ENCODE measurements around the gene EFR3B.
"Not testable (repeated sequence)": the region's sequence is repeated elsewhere in the genome, so short reads cannot be mapped to it uniquely, and the experiment has no call there.

Gene EFR3B

DNA sequence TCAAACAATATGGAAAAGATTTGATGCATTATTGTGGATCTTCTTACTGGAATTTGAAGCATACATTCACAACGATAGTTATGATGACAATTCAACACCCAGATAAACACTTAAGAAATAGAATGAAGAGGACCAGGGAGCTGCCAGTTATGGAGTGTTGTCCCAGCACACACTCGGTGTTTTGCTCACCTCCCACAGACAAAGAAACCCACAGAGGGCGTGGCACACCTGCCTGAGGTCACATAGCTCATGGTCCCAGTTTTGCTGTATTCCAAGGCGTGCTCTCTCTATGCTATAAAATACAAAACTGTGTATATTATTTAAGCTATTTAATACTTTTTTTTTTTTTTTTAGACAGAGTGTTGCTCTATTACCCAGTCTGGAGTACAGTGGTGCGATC lies 31.1 kb downstream of the EFR3B start:
- DNase-seq (ENCODE audit: low read depth in 2 of 2): no peak

DNA sequence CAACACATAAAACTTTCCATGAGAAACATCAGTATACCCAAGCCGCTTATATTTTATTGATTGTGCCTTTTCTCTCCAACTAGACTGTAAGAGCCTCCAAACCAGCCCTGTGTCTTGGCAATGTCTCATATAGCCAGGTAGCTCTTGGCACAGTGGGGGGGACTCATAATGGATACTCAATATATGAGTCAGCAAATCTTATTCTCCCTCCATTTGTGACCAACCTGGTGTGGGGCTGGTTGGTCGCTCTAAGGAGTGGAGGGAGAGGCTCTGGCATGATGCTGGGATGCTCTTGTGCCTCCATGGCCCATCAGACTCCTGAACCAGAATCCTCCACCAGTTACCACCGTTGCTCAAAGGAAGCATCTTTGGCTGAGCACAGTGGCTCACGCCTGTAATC lies 32.0 kb downstream of the EFR3B start:
- no peak for DNase-seq (ENCODE audit: low read depth in 2 of 2)

DNA sequence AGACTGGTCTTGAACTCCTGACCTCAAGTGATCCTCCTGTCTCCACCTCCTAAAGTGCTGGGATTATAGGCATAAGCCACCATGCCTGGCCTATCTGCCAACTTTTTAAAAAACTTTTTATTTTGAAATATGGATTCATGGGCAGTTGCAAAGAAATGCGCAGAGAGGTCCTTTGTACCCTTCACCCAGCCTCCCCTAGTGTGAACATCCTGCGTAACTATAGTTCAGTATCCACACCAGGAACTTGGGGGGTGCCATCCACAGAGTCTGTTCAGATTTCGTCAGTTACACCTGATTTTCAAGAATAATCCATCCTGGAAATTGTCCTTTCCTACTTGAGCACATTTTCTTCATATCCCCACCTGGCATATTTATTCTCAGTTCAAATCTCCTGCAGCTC lies 33.0 kb downstream of the EFR3B start:
- DNase-seq (ENCODE audit: low read depth in 2 of 2): no peak

DNA sequence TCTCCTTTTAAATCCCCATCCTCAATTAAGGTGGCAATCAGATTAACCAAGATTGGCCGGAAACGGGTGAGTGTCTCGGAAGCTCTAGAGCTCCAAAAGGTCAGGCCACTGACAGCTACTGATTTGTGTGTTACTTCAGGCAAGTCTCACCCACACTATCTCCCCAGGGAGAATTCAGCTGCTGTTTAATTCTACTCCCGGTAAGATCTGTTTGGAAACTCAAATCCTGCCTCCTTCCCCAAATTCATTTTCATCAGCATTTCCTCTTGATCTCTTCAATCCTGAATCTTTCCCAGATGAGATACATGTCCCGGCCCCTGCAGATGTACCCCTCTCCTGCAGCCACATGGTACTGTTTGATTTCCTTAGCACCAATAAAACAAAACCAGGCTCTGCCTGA lies 34.9 kb downstream of the EFR3B start:
- DNase-seq (ENCODE audit: low read depth in 2 of 2): no peak

DNA sequence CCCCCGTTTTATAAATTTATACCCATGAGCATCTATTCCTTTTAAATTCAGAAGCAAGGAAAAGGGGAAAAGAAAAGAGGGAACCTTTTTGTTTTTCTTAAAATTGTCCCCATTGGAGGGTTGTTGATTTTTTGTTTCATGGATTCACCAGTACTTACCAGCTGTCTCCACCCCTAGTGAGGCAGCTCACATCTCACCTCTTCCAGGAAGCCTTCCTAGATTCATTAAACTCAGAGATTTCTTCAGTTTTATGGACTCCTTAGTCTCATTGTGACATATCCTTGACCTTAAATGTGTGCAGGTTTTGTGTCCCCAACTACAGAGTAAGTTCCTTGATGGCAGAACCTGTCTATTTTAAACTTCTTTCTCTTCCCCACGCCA lies 35.9 kb downstream of the EFR3B start:
- DNase-seq (ENCODE audit: low read depth in 2 of 2): no peak

DNA sequence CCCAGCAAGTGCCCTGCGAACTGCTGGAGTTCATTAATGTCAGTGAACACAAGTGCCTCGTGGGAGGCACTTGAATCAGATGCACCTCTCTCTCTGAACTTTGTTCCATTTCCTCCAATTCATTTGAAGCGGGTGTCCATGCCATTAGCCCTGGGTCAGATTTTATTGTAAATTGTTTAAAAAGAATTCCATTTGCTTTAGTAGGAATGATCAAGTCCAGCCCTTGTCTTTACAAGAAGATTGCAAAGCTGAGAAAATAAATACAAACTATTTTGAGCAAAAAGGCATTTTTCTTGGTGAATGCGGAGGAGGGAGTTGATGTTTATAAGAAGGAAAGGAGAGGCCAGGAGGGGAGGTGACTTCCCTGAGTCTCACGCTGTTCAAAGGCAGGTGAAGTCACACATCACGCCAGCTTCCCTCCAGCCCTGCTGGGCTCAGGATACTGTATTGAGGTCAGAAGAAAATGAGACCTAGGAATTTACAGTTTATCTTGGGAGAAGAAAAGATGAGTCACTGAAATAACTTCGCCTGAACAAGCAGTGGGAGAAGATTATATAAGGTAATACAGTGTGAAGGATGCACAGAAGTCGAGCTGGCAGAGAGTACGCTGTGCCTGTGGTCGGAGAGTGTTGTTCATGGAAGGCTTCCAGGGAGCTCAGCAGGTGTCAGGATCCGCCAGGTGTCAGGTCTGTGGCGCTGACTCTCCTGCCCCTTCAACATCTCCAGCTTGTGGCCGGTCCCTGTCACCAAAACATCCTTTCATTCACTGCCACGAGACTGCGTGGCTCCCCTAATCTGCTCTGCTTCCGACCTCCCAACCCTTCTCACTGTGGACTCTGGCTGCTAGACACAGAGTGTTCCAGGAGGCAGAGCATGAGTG lies 36.5 kb downstream of the EFR3B start:
- no peak for DNase-seq (ENCODE audit: low read depth in 2 of 2)

DNA sequence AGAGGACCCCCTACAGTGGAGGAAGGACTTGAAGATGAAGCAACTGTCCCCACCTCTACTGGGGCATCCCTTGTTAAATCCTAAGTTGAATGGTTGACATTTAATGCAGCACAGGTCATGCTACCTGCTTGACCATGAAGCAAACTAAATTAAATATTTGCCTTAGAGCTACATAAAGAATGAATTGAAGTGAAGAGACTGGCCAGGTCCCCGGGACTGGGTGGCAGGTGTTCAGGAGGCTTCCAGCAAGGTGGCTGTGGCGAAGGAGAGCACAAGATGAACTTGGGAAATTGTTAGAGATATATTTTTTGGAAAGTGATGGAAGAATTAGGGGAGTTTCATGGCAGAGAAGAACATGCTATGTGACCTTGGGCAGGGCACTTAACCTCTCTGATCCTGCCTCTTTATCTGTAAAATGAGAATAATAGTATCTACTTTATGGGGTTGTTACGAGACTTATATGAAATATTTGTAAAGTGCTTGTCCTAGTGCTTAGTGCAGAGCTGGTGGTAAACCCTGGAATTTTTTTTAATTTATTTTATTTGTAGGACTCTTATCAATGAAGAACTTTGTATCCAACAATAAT lies 37.3 kb downstream of the EFR3B start:
- DNase-seq (ENCODE audit: low read depth in 2 of 2): no peak

DNA sequence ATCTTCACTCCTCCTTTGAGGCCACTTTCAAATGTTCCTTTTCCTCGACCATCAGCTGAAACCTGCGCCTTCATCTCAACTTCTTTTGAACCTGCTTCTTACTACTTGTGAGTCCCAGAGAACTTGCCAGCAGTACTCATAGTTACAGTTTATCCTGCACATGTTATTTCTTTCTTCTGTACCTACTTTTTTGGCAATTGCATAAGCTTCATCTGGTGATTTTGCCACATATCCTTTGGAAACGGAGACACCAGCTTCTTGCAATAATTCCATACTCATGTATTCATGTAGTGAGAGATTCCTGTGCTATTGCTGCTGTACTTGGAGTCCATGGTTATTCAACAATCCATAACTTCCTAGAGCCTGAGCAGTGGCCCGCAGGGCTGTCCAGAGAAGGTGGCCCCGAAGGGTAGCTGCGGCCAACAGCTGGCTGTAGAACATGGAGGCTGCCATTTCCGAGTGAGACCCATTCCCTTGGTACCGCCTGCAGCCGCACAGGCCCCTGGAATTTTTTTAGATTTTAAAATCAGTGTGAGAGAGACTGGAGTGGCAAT lies 39.4 kb downstream of the EFR3B start:
- no peak for DNase-seq (ENCODE audit: low read depth in 2 of 2)

DNA sequence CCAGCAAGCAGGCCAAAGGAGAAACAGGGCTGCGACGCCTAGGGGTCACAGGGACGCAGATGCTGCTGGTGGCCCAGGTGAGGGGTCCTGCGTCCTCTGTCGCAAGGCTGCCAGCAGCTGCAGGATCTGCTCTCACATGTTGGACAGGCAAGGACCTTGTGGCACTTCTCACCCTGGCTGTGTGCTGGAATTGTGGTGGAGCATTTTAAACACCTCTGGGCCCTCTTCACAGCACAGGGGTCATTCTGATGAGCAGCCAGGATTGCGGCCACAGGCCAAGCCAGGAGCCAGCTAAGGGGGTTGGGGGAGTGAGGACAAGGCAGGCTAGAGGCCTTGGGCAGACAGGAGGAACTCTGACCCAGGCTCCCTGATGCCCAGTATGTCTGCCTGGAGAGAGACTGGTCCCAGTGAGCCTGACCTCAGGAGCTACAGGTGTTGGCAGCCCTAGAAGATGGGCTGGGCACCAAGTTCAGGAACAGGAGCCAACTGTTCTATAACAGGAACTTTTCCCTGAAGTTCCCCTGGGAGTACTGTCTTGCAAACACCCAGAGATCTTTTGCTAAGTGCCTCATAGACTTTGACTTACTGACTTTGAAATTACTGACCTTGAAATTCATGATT lies 40.2 kb downstream of the EFR3B start:
- DNase-seq (ENCODE audit: low read depth in 2 of 2): no peak

DNA sequence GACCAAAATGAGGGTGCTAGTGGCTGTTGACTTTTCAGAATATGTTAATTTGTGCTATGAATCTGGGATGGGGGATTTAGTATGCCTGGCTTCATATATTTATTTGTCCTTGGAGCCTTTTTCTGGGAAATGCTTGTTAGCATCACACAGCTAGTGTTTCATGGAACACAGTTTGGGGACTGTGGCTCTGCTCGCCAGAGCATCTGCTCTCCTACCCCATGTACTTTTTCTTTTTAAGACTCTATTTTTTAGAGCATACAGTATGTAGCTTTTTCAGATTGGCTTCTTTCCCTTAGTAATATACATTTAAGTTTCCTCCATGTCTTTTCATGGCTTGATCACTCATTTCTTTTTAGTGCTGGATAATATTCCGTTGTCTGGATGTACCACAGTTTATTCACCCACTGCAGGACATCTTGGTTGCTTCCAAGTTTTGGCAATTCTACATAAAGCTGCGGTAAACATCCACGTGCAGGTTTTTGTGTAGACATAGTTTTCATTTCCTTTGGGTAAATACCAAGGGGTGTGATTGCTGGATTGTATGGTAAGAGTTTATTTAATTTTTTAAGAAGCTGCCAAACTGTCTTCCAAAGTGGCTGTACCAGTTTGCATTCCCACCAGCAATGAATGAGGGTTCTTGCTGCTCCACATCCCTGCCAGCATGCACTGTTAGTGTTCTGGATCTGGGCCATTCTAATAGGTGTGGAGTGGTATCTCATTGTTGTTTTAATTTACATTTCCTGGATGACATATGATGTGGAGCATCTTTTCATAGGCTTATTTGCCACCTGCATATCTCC lies 44.1 kb downstream of the EFR3B start:
- no peak for DNase-seq (ENCODE audit: low read depth in 2 of 2)

DNA sequence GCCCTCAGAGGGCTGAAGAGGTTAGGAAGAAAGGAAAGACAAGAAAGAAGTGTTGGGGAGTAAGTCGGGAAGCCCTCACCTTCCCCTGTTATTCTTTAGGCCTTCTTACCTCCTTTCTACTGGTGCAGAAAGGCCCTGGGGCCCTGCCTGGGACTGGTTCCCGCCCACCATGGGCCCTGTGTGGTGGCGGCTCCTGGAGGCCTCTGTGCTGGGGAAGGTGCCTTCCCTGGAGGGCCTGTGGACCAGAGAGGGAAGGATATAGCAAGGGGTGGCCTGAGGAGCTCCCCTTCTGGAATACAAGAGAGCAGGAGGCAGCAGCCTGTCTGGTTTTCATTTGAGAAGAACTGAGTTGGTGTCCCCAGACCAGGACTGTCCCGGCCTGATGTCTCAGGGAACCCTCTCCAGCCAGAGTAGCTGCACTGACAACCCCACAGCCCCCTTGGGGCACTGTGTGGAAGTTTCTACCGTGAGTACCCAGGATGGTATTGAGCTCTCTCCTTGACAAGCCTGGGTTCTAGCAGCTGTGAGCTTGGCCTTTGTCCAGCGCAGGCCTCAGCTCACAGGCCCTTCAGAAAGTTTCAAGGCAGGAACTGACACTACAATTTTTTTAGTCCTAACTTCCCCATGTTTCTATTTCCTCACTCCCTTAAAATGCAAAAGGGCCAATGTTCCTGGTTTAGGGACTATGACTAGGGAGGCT lies 47.1 kb downstream of the EFR3B start:
- DNase-seq (ENCODE audit: low read depth in 2 of 2): no peak

DNA sequence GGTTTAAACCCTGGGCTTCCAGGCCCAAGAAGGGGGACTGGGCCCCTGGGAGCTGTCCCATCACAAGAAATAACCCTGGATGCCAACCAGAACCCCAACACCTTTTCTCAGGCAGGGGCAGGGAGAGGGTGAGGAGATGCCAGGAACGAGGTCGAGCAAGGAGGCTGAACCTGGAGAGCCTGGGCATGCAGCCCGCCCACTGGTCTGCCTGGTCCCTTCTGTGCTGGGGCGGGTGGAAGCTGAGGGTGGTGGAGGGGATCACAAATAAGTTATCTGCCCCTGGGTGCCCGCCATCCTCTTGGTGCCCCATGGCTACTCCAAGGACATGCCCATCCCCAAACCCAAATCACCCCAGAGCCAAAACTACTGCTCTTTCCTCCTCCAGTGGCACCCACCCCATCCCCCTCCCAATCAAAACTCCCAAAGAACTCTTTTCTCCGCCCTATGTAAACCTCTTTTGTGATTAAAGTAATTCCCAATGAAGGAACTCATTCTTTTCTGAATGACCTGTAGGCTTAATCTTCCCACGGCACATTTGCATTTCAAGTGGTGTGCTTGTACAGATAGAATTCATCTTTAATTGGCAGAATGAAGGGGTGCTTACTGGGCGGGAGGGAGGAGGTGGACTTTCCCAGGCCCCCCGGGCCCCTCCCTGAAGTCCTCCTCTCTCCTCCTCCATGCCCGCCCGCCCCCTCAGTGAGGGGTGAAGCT lies 47.9 kb downstream of the EFR3B start:
- DNase-seq (ENCODE audit: low read depth in 2 of 2): no peak

DNA sequence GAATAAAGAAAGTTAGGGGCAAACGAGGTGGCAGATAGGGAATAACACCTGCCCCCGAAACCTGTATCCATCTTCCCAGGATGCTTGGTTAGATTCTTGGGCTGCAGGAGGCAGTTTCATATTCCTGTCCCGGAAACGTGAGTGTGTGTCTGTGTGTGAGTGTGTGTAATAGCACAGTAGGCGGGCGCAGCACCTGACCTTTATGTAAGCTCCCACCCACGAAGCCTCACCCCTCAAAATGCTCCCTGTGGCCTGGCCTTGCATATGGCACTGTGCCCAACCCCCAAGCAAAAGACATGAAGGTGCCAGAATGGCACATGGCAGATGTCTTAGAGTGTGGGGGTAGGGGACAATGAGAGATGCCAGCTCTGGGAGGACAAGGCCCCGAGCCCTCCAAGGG lies 48.9 kb downstream of the EFR3B start:
- DNase-seq (ENCODE audit: low read depth in 2 of 2): no peak

DNA sequence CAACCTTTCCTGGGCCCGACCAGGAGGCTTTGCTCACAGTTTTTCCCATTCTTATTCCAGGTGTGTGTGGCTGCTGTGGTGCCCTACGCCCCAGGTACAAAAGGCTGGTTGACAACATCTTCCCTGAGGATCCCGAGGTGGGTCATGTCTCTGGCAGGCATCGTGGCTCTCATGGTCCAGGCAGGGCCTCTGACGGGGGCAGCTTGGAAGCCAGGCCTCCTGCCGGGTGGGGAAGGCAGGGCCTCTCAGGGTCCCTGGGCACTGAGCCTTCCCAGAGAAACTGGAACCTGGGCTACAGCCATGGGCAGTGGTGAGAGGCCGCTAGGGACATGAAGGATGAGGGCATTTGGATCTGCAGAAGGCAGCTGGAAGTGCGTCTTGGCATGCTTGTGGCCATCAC lies 49.4 kb downstream of the EFR3B start:
- no peak for DNase-seq (ENCODE audit: low read depth in 2 of 2)

DNA sequence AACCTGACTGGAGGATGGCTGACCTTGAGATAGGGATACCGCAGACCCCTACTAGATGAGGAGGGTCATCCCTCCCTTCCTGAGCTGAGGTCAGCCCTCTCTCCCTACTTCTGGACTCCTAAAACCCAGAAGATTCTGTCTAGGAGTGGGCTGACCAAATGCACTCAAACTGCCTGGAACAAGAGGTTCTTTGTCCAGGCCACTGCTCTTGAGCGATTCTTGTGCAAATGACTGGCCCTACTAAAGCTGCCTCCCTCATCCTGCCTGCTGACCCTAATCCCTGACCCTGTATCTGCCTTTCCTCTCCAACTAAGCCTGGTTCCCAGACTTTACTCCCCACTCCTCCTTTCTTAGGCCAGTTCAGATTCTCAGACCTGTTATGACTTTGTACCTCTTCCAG lies 56.2 kb downstream of the EFR3B start:
- DNase-seq (ENCODE audit: low read depth in 2 of 2): no peak

DNA sequence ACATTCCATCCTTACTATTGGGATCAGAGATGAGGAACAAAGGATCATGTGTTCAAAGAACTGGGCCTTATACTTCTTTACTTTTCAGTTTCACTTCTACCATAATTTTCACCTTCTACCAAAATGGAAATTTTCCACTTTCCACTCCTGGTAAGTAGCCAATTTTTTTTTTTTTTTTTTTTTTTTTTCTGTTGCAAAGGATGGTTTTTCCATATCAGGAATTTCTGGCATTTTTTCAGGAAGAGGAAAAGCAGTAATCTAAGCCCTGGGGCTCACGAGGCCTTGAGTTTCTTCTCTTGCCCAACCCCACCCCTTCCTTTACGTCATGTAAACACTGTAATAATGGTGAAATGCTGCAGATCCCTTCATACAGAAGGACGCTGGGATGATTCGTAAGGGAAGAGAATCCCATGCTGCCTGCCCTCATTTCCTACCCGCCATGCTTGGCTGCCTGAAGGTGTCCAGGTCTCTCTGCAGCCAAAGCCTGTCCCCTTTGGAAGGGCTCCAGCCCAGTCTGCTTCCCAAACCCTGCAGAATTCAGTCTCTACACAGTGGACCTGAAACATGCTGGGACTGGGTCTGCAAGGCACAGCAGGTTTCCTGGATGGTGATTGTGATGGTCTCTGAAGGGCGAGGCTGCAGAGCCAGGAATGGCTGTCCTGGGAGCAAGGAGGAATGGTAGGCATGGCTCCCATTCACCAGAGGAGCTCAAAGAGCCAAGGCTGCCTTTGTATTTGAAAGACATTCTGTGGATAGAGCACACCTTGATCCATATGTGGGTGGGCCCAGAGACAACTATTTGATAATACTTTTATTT lies 57.0 kb downstream of the EFR3B start:
- no peak for DNase-seq (ENCODE audit: low read depth in 2 of 2)

DNA sequence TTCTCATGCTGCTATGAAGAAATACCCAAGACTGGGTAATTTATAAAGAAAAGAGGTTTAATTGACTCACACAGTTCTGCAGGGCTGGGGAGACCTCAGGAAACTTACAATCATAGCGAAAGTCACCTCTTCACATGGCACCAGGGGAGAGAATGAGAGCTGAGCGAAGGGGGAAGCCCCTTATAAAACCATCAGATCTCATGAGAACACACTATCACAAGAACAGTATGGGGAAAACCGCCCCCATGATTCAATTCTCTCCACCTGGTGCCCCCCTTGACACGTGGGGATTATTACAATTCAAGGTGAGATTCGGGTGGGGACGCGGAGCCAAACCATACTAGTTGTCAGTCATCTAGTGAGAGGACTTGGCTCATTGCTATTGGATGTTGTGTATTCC lies 60.5 kb downstream of the EFR3B start:
- not testable (repeated sequence) for DNase-seq (ENCODE audit: low read depth in 2 of 2)

DNA sequence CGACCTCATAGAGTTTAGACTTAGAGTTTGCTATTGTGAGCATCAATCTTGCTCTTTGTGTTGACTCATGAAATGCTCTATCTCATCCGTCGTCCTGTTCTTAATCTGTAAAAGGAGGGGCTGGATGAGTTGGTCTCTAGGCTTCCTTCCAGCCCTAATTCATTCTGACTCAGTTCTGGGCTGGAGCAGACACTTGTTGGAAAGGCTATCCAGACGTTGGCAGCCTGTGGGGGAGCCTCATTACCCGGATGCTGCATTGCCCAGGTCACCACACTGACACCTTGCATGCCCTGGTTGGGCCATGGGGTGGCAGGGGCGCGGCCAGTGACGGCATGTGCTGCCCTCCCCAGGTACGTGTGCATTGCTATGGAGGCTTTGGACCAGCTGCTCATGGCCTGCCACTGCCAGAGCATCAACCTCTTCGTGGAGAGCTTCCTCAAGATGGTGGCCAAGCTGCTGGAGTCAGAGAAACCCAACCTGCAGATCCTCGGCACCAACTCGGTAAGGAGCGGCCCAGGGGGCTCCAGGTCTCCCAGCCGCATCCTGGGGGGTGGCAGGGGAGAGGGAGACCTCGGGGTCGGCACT lies 61.5 kb downstream of the EFR3B start:
- DNase-seq (ENCODE audit: low read depth in 2 of 2): no peak

DNA sequence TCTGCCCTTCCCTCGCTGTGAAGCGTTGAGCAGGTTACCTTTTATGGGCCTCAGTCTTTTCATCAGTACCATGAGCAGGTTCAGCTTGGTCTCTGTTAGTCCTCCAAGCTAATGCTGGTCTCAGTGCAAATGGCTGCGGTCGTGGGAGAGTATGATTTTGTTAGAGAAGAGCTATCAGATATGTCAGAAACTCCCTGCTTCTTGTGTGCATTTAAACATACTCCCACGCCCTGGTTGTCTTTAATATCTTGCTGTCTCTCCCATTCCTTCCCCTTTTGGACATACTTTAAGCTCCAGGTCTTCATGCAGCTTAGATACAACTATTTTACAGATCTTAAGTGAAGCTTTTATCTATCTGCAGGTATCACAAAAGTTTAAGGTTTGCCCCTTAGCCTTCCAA lies 62.9 kb downstream of the EFR3B start:
- DNase-seq (ENCODE audit: low read depth in 2 of 2): no peak
